ENCODE data around the gene ZNF280D. TPM values are rescaled to one million over a fixed set of nuclear protein-coding genes. Genes with fewer than 3 reads are reported as not detected.

Gene ZNF280D
- total and polyA plus RNA-seq, 2 of the 8 experiments (the other 6 are each of a cell fraction or from before 2014, with no cell fraction given), result 7.4 to 27.5 TPM

DNA sequence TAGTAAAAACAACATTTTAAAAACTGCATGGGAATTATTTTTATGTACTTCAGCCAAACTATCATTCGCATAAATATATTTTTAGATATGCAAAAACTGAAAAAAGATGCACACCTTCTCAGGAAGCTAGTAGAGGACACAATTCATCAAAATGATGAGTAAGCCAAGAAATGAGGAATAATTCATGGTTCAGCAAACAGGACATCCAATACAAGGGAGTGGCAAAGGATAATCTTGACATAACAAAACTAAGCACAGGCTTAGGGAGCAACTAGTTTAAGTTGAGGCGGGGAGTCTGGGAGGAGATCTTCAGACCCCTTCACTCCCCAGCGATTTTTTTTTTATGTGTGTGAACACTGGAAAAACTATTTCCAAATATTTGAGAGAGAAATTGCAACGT is 93.7 kb downstream of the ZNF280D start:
- H2AK5ac ChIP-seq (ENCODE audit: low read depth, low read length), result no peak overlapping the region
- ChIA-PET POLR2A (ENCODE audit: partially characterized antibody) (no interaction called here), CTCF (ENCODE audit: partially characterized antibody) (no interaction called here)
- H3K23ac ChIP-seq (ENCODE audit: insufficient read length), result no peak overlapping the region
- H3K27me3 ChIP-seq (replicated peaks in 1 of 4; ENCODE audit: control insufficient read depth in 3 of 4, extremely low read depth in 1 of 4, insufficient read depth in 3 of 4, low read length in 3 of 4), result no peaks in the 10 kb centered on the region
- no peak overlapping the region for H3K4ac ChIP-seq (replicated peaks; ENCODE audit: insufficient read length, low read depth, low read length)
- DNase-seq (ENCODE audit: low read depth in 1 of 2, low spot score in 2 of 2), result no peak
- H3K4me3 ChIP-seq (ENCODE audit: extremely low read depth in 1 of 4, insufficient read depth in 2 of 4, low read depth in 3 of 4, low read length in 4 of 4), result no peak overlapping the region
- H3K14ac ChIP-seq (ENCODE audit: insufficient read length), result no peak overlapping the region
- H3K23me2 ChIP-seq (ENCODE audit: low read depth, low read length), result no peaks in the 10 kb centered on the region
- no peaks in the 10 kb centered on the region for H3K79me2 ChIP-seq (ENCODE audit: control insufficient read depth in 1 of 2, insufficient read depth in 2 of 2, low read length in 2 of 2)
- H3K4me1 ChIP-seq (replicated peaks in 1 of 4; ENCODE audit: control insufficient read depth in 3 of 4, insufficient read depth in 4 of 4, low read length in 3 of 4), result no peaks in the 10 kb centered on the region
- no peak overlapping the region for H2BK12ac ChIP-seq (ENCODE audit: low read depth, low read length)
- no peak overlapping the region for H2BK120ac ChIP-seq (replicated peaks; ENCODE audit: low read depth, low read length)
- TF ChIP-seq, protein P1, sequence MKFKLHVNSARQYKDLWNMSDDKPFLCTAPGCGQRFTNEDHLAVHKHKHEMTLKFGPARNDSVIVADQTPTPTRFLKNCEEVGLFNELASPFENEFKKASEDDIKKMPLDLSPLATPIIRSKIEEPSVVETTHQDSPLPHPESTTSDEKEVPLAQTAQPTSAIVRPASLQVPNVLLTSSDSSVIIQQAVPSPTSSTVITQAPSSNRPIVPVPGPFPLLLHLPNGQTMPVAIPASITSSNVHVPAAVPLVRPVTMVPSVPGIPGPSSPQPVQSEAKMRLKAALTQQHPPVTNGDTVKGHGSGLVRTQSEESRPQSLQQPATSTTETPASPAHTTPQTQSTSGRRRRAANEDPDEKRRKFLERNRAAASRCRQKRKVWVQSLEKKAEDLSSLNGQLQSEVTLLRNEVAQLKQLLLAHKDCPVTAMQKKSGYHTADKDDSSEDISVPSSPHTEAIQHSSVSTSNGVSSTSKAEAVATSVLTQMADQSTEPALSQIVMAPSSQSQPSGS (IDR thresholded peaks at IDR 0.05; ENCODE audit: low read length), result no peak
- TF ChIP-seq HDAC6 (IDR thresholded peaks at IDR 0.05; ENCODE audit: low read depth, low read length), result no peak
- no peak for TF ChIP-seq TAF1 (IDR thresholded peaks at IDR 0.05; ENCODE audit: low read depth, low read length)
- TF ChIP-seq KDM4A (IDR thresholded peaks at IDR 0.05; ENCODE audit: low read depth, low read length, severe bottlenecking), result no peak
- H3K79me1 ChIP-seq (ENCODE audit: low read depth, low read length), result no peaks in the 10 kb centered on the region
- H2BK15ac ChIP-seq (ENCODE audit: low read length), result no peak overlapping the region
- H4K5ac ChIP-seq (ENCODE audit: insufficient read length, low read depth, low read length), result no peak overlapping the region
- H2BK20ac ChIP-seq (ENCODE audit: low read length), result no peak overlapping the region
- WGBS, 2 experiments (ENCODE audit: extremely low coverage in 1 of 2, insufficient coverage in 1 of 2, insufficient read length in 1 of 2, insufficient replicate concordance in 2 of 2, low coverage in 1 of 2, low lambda C conversion rate in 2 of 2, missing lambda C conversion rate in 1 of 2), result 86% methylated on average over 4 of the region's 4 CpGs; no CpG with 5 or more reads in 1 of the 2 experiments
- H3K27ac ChIP-seq (ENCODE audit: low read depth, low read length), result no peak overlapping the region
- H3K9ac ChIP-seq (replicated peaks in 1 of 4; ENCODE audit: extremely low read depth in 1 of 4, low read depth in 3 of 4, low read length in 3 of 4), result no peak overlapping the region
- no peak overlapping the region for H2BK5ac ChIP-seq (ENCODE audit: low read depth, low read length)
- H4K8ac ChIP-seq (ENCODE audit: extremely low read depth, insufficient read depth, low read length), result no peak overlapping the region
- no peak overlapping the region for H3K56ac ChIP-seq (replicated peaks; ENCODE audit: insufficient read length, low read depth, low read length)
- H2AFZ ChIP-seq (ENCODE audit: low read length), result no peak overlapping the region
- no peak overlapping the region for H4K91ac ChIP-seq (replicated peaks; ENCODE audit: insufficient read length, low read length)
- no peaks in the 10 kb centered on the region for H3K36me3 ChIP-seq (ENCODE audit: control insufficient read depth in 2 of 4, insufficient read depth in 4 of 4, low read length in 3 of 4)
- no peak overlapping the region for H3K4me2 ChIP-seq (ENCODE audit: insufficient read depth in 1 of 2, low read depth in 2 of 2, low read length in 2 of 2)
- H3K18ac ChIP-seq (ENCODE audit: extremely low read depth, low read length), result no peak overlapping the region
- no peaks in the 10 kb centered on the region for H4K20me1 ChIP-seq (replicated peaks in 1 of 2; ENCODE audit: control insufficient read depth in 1 of 2, insufficient read depth in 2 of 2, low read length in 2 of 2)
- no peaks in the 10 kb centered on the region for H3K9me3 ChIP-seq (ENCODE audit: insufficient read depth in 2 of 2, low read depth in 1 of 2, low read length in 1 of 2)
- FAIRE-seq, result peak; percentile 58

All from H1 (cell line).